ENCODE measurements around the gene LRTM2. TPM values are rescaled to one million over a fixed set of nuclear protein-coding genes. Genes with fewer than 3 reads are reported as not detected.

LRTM2 gene
- total RNA-seq, 4 donors from 2014 or later = not detected

DNA sequence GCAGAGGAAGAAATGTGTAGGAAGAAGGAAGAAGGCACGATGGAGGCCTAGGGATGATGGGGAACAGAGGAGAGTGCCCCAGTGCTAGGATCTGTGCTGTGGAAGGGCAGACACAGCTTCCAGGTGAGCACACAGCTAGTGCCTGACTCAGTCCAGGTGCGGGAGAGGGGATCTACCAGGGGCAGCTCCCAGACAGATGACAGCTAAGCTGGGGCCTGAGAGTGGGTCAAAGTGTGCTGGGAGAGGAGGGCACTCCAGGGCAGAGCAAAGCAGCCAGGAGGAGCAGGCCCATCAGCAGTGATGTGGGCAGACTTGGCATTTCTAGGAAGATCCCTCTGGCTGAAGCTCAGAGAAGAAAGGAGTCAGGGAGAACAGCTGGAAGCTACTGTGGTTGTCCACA is 36.7 kb downstream of the LRTM2 start:
- H3K4me3 ChIP-seq = no peak overlapping the region
- no peaks in the 10 kb centered on the region for H3K4me1 ChIP-seq
- TF ChIP-seq EP300 (IDR thresholded peaks at IDR 0.05) = no peak
- no peak for TF ChIP-seq POLR2A (IDR thresholded peaks at IDR 0.05)
- TF ChIP-seq, protein P1, sequence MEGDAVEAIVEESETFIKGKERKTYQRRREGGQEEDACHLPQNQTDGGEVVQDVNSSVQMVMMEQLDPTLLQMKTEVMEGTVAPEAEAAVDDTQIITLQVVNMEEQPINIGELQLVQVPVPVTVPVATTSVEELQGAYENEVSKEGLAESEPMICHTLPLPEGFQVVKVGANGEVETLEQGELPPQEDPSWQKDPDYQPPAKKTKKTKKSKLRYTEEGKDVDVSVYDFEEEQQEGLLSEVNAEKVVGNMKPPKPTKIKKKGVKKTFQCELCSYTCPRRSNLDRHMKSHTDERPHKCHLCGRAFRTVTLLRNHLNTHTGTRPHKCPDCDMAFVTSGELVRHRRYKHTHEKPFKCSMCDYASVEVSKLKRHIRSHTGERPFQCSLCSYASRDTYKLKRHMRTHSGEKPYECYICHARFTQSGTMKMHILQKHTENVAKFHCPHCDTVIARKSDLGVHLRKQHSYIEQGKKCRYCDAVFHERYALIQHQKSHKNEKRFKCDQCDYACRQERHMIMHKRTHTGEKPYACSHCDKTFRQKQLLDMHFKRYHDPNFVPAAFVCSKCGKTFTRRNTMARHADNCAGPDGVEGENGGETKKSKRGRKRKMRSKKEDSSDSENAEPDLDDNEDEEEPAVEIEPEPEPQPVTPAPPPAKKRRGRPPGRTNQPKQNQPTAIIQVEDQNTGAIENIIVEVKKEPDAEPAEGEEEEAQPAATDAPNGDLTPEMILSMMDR (IDR thresholded peaks at IDR 0.05) = no peak
- TF ChIP-seq POLR2AphosphoS5 (IDR thresholded peaks at IDR 0.05) = no peak
- no peak overlapping the region for H3K27ac ChIP-seq
- H3K27me3 ChIP-seq = peaks cover 11% of the 10 kb centered on the region
- no peaks in the 10 kb centered on the region for H3K36me3 ChIP-seq
- no peak for ATAC-seq
- peaks cover 0 to 24% (median 0%) of the 10 kb centered on the region in 3 donors for H3K9me3 ChIP-seq
- WGBS, 2 donors (ENCODE audit: low coverage in 1 of 2) = 50% methylated on average over 2 of the region's 2 CpGs; no CpG with 5 or more reads in 1 of the 2 donors

DNA sequence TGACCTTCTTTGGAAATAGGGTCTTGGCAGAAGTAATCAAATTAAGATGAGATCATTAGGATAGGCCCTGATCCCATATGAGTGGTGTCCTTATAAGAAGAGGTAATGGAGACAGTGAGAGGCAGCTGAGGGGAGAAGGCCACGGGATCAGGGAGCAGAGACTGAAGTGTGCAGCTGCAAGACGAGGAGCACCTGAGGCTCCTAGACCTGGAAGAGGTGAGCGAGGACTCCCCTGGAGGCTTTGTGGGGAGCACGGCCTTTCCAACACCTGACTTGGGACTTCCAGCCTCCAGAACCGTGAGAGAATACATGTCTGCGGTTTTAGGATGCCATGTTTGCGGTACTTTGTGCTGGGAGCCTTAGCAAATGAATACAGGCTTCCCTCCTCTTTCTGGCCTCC is 37.5 kb downstream of the LRTM2 start:
- 73 to 77% methylated on average over 6 of the region's 7 CpGs for WGBS, 2 donors (ENCODE audit: low coverage in 1 of 2)
- Histone ChIP-seq H3K9me3 (peaks cover 0 to 24% (median 0%) of the 10 kb centered on the region in 3 donors), H3K4me3 (no peak overlapping the region), H3K27ac (no peak overlapping the region), H3K27me3 (peaks cover 11% of the 10 kb centered on the region), H3K4me1 (no peaks in the 10 kb centered on the region), H3K36me3 (no peaks in the 10 kb centered on the region)
- TF ChIP-seq, protein P1 (IDR thresholded peaks at IDR 0.05) = no peak
- TF ChIP-seq EP300 (IDR thresholded peaks at IDR 0.05) (no peak), POLR2A (IDR thresholded peaks at IDR 0.05) (no peak), POLR2AphosphoS5 (IDR thresholded peaks at IDR 0.05) (no peak)
- no peak for ATAC-seq

DNA sequence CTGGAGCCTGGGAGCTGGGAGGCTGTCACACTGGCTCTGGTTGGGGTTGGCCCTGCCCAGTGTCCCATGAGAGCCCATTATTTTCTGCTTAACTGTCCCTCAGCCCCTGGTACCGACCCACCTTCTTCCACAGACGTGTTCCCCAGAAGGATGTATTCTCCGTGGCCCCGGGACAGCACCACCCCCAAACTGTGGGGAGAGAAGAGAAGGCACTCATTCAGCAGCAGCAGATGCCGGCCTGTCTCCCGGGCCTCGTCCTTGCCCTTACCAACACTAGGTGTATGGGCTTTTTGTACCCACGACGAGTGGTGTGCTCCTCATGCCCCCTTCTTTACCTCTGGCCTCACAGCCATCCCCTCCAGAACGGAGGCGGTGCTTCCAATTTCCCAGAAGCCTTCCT is 38.1 kb downstream of the LRTM2 start:
- 59 to 90% methylated on average over 3 to 6 of the region's 11 CpGs for WGBS, 2 donors (ENCODE audit: low coverage in 1 of 2)
- Histone ChIP-seq H3K27ac (no peak overlapping the region), H3K27me3 (peaks cover 11% of the 10 kb centered on the region), H3K36me3 (no peaks in the 10 kb centered on the region), H3K4me3 (no peak overlapping the region), H3K4me1 (no peaks in the 10 kb centered on the region), H3K9me3 (peaks cover 0 to 24% (median 0%) of the 10 kb centered on the region in 3 donors)
- no peak for TF ChIP-seq EP300 (IDR thresholded peaks at IDR 0.05)
- ATAC-seq = no peak

DNA sequence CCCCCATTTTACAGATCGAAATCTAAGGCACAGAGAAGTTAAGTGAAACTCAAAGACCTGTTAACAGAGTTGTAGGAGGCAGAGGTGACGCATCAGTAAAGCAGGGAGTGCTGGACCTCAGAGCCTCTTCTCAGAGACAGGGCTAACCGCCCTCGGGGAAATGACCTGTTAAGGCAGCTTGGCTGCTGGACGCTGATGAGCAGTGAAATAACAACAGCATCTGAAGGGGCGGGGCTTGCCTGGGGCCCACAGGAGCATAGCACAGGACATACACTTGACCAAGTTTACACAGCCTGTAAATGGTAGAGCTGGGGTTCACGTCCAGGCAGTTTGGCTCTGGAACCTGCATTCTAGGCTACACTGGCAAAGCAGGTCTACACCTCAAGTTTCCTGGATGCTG is 39.3 kb downstream of the LRTM2 start:
- no peak overlapping the region for H3K4me3 ChIP-seq
- TF ChIP-seq POLR2A (IDR thresholded peaks at IDR 0.05) (no peak), POLR2AphosphoS5 (IDR thresholded peaks at IDR 0.05) (no peak), EP300 (IDR thresholded peaks at IDR 0.05) (no peak)
- TF ChIP-seq, protein P1 (IDR thresholded peaks at IDR 0.05) = no peak
- H3K27ac ChIP-seq = no peak overlapping the region
- ATAC-seq = no peak
- peaks cover 16% of the 10 kb centered on the region for H3K27me3 ChIP-seq
- no peaks in the 10 kb centered on the region for H3K4me1 ChIP-seq
- H3K36me3 ChIP-seq = no peaks in the 10 kb centered on the region
- H3K9me3 ChIP-seq = peaks cover 0 to 24% (median 0%) of the 10 kb centered on the region in 3 donors
- WGBS, 2 donors (ENCODE audit: low coverage in 1 of 2) = 78 to 83% methylated on average over 4 to 5 of the region's 7 CpGs

DNA sequence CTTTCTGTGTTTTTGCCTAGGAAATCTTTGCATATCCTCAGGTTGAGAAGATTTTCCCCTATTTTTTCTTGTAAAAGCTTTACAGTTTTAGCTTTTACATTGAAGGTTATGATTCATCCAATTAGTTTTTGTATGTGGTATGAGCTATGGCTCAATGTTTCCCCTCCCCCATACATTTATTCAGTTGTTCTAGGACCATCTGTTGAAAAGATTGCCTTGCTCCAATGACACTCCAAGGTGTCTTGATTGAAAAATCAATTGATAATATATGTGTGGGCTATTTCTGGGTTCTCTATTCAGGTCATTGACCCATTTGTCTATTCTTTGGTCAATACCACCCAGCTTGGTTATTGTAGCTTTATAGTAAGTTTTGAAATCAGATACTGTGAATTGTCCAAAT is 42.6 kb downstream of the LRTM2 start:
- no peaks in the 10 kb centered on the region for H3K9me3 ChIP-seq
- no peak overlapping the region for H3K27ac ChIP-seq
- no peak for ATAC-seq
- no peak overlapping the region for H3K4me3 ChIP-seq
- no peaks in the 10 kb centered on the region for H3K4me1 ChIP-seq
- TF ChIP-seq EP300 (IDR thresholded peaks at IDR 0.05) (no peak), POLR2A (IDR thresholded peaks at IDR 0.05) (no peak), POLR2AphosphoS5 (IDR thresholded peaks at IDR 0.05) (no peak)
- TF ChIP-seq, protein P1 (IDR thresholded peaks at IDR 0.05) = no peak
- peaks cover 32% of the 10 kb centered on the region for H3K27me3 ChIP-seq
- H3K36me3 ChIP-seq = no peaks in the 10 kb centered on the region

All from gastroesophageal sphincter (tissue), 4 donors.